HFF-Myc (cell line): ENCODE data around the gene DOCK3.

Experiments used
- DNase-seq: peaks from one replicate; pipeline ENCODE4 v3.0.0-alpha.2; 2011; ENCODE audit warnings: low read depth; ENCODE audit errors: extremely low read depth
- H3K4me3 ChIP-seq: replicated peaks from 2 replicates; pipeline ENCODE4 v1.5.1; 2011; ENCODE audit warnings: low read depth, mild to moderate bottlenecking, control low read depth, low read length
- TF ChIP-seq, protein P1 (sequence below): IDR thresholded peaks from 2 replicates; pipeline ENCODE4 v1.5.1; 2012; ENCODE audit warnings: mild to moderate bottlenecking, low read depth, low read length, control low read depth; ENCODE audit errors: missing control alignments

The DOCK3 gene

GRCh38 chr3:50656417-50657195 lies 18.1 kb upstream of the DOCK3 start:
- no peak for DNase-seq
- H3K4me3 ChIP-seq = no peak overlapping the region
- TF ChIP-seq, protein P1, sequence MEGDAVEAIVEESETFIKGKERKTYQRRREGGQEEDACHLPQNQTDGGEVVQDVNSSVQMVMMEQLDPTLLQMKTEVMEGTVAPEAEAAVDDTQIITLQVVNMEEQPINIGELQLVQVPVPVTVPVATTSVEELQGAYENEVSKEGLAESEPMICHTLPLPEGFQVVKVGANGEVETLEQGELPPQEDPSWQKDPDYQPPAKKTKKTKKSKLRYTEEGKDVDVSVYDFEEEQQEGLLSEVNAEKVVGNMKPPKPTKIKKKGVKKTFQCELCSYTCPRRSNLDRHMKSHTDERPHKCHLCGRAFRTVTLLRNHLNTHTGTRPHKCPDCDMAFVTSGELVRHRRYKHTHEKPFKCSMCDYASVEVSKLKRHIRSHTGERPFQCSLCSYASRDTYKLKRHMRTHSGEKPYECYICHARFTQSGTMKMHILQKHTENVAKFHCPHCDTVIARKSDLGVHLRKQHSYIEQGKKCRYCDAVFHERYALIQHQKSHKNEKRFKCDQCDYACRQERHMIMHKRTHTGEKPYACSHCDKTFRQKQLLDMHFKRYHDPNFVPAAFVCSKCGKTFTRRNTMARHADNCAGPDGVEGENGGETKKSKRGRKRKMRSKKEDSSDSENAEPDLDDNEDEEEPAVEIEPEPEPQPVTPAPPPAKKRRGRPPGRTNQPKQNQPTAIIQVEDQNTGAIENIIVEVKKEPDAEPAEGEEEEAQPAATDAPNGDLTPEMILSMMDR = no peak

- H3K4me3 ChIP-seq = no peak overlapping the region
- DNase-seq = no peak
- TF ChIP-seq, protein P1 = no peak
Measured at GRCh38 chr3:50657407-50657806, 17.3 kb upstream of the DOCK3 start.

DNA sequence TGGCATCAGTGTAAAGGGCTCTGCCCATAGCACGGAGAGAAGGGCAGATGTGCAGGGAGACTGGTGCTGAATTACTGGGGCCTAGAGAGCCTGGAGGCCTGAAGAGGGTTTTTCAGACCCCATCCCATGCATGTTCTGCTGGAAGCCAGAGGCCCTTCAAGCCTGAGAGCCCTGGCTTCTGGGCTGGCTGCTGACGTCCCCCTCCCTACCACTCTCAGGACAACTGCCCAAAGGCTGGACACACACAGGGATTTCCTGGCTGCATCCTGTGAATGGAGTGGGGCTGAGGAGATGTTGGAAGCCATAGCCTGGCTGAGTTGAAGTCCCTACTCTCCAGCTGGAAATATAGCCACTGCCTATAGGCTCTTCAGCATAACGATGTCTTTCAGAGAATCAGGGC lies 16.9 kb upstream of the DOCK3 start:
- TF ChIP-seq, protein P1 = no peak
- DNase-seq = no peak
- H3K4me3 ChIP-seq = no peak overlapping the region

GRCh38 chr3:50658416-50658815 lies 16.3 kb upstream of the DOCK3 start:
- TF ChIP-seq, protein P1 = no peak
- H3K4me3 ChIP-seq = no peak overlapping the region
- no peak for DNase-seq

GRCh38 chr3:50658831-50659230 lies 15.9 kb upstream of the DOCK3 start:
- H3K4me3 ChIP-seq = no peak overlapping the region
- TF ChIP-seq, protein P1 = no peak
- DNase-seq = no peak

GRCh38 chr3:50660386-50660785 lies 14.3 kb upstream of the DOCK3 start:
- TF ChIP-seq, protein P1 = no peak
- DNase-seq = no peak
- no peak overlapping the region for H3K4me3 ChIP-seq
